Endodermal cell (in vitro differentiated cells): ENCODE data around the gene CFAP251. TPM values are rescaled to one million over a fixed set of nuclear protein-coding genes. Genes with fewer than 3 reads are reported as not detected.

Experiments
- DNase-seq: peaks from one replicate; pipeline ENCODE4 v3.0.0-alpha.2; 2017
- H3K27ac ChIP-seq: 2 replicates; pipeline ENCODE4 v1.5.1; 2013; ENCODE audit warnings: mild to moderate bottlenecking, low read depth, low read length, moderate library complexity
- H3K27me3 ChIP-seq: 2 replicates; pipeline ENCODE4 v1.6.1; 2013; ENCODE audit warnings: mild to moderate bottlenecking, low read length, moderate library complexity; ENCODE audit not compliant: insufficient read depth, control insufficient read depth, poor library complexity, severe bottlenecking
- H3K36me3 ChIP-seq: 2 replicates; pipeline ENCODE4 v1.7.0; 2013; ENCODE audit warnings: mild to moderate bottlenecking, low read length, moderate library complexity; ENCODE audit not compliant: control insufficient read depth, insufficient read depth
- H3K4me1 ChIP-seq: one replicate; pipeline ENCODE4 v1.7.0; 2013; ENCODE audit warnings: low read length; ENCODE audit not compliant: control insufficient read depth, insufficient read depth
- H3K4me3 ChIP-seq: 2 replicates; pipeline ENCODE4 v1.5.1; 2013; ENCODE audit warnings: mild to moderate bottlenecking, low read length, moderate library complexity
- H3K9ac ChIP-seq: 2 replicates; pipeline ENCODE4 v1.6.1; 2013; ENCODE audit warnings: mild to moderate bottlenecking, low read length, moderate library complexity; ENCODE audit not compliant: poor library complexity, severe bottlenecking; ENCODE audit errors: extremely low read depth
- H3K9me3 ChIP-seq: 2 replicates; pipeline ENCODE4 v1.6.1; 2013; ENCODE audit warnings: mild to moderate bottlenecking, low read length, moderate library complexity; ENCODE audit not compliant: control insufficient read depth
- H3K27ac Mint-ChIP-seq: 2 replicates; pipeline ENCODE4 v1.8.0; 2020; ENCODE audit warnings: mixed read lengths
- H3K27me3 Mint-ChIP-seq: 2 replicates; pipeline ENCODE4 v1.8.0; 2021; ENCODE audit warnings: mild to moderate bottlenecking, mixed read lengths; ENCODE audit not compliant: insufficient read depth
- H3K36me3 Mint-ChIP-seq: 2 replicates; pipeline ENCODE4 v1.8.0; 2020; ENCODE audit warnings: low read depth, mixed read lengths
- H3K4me1 Mint-ChIP-seq: 2 replicates; pipeline ENCODE4 v1.8.0; 2020; ENCODE audit warnings: mixed read lengths
- H3K4me3 Mint-ChIP-seq: 2 replicates; pipeline ENCODE4 v1.8.0; 2020; ENCODE audit warnings: mild to moderate bottlenecking, moderate library complexity, mixed read lengths
- H3K9me3 Mint-ChIP-seq: 2 replicates; pipeline ENCODE4 v1.8.0; 2020; ENCODE audit warnings: mild to moderate bottlenecking, mixed read lengths
- WGBS, 2 experiments: methylation state at CpG; one replicate each; pipeline versions ENCODE4 v1.1.5 to v1.1.7; 2013; ENCODE audit warnings: missing lambda C conversion rate in 2 of 2, mixed read lengths in 1 of 2; ENCODE audit not compliant: insufficient coverage in 1 of 2, insufficient read length in 1 of 2; 5-methylcytosine and 5-hydroxymethylcytosine counted together
- total RNA-seq, 2 donors: library from RNA; stranded (reverse); fragmentation: NEBNext Ultra II Directional in 1 of 2; extraction: Animal tissue kit (Norgen Biotek cat#: 25700) in 1 of 2; gene quantifications; 2 replicates in 1 of 2; 3 replicates in 1 of 2; pipeline ENCODE4 v1.2.1, GENCODE V29; 2021
- TF ChIP-seq, protein P1 (sequence below): fragments of 200-600 bp; sonication (generic); conservative IDR thresholded peaks from 2 replicates; pipeline ENCODE4 v1.5.0; 2021; ENCODE audit warnings: antibody characterized with exemption, mild to moderate bottlenecking

CFAP251 gene
- total RNA-seq, 2 donors from 2014 or later: 3.4 to 11.2 TPM

- H3K27me3 Mint-ChIP-seq: no peaks in the 10 kb centered on the region
- no peak for DNase-seq
- peaks cover 17% of the 10 kb centered on the region for H3K9me3 Mint-ChIP-seq
- no peak overlapping the region for H3K9ac ChIP-seq
- H3K27me3 ChIP-seq: no peaks in the 10 kb centered on the region
- no peak overlapping the region for H3K4me3 ChIP-seq
- H3K9me3 ChIP-seq: peaks cover 14% of the 10 kb centered on the region
- peaks cover 6% of the 10 kb centered on the region for H3K4me1 Mint-ChIP-seq
- no peak overlapping the region for H3K4me3 Mint-ChIP-seq
- H3K27ac ChIP-seq: no peak overlapping the region
- H3K36me3 ChIP-seq: no peaks in the 10 kb centered on the region
- no peak overlapping the region for H3K27ac Mint-ChIP-seq
- H3K36me3 Mint-ChIP-seq: peaks cover 9% of the 10 kb centered on the region
- TF ChIP-seq, protein P1, sequence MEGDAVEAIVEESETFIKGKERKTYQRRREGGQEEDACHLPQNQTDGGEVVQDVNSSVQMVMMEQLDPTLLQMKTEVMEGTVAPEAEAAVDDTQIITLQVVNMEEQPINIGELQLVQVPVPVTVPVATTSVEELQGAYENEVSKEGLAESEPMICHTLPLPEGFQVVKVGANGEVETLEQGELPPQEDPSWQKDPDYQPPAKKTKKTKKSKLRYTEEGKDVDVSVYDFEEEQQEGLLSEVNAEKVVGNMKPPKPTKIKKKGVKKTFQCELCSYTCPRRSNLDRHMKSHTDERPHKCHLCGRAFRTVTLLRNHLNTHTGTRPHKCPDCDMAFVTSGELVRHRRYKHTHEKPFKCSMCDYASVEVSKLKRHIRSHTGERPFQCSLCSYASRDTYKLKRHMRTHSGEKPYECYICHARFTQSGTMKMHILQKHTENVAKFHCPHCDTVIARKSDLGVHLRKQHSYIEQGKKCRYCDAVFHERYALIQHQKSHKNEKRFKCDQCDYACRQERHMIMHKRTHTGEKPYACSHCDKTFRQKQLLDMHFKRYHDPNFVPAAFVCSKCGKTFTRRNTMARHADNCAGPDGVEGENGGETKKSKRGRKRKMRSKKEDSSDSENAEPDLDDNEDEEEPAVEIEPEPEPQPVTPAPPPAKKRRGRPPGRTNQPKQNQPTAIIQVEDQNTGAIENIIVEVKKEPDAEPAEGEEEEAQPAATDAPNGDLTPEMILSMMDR: no peak
- 100% methylated on average over 1 of the region's 2 CpGs; no CpG with 5 or more reads in 1 of the 2 experiments for WGBS, 2 experiments
- H3K4me1 ChIP-seq: peaks cover 4% of the 10 kb centered on the region
Observed at GRCh38 chr12:121947981-121948380, 29.6 kb downstream of the CFAP251 start.

- peaks cover 9% of the 10 kb centered on the region for H3K36me3 Mint-ChIP-seq
- H3K36me3 ChIP-seq: no peaks in the 10 kb centered on the region
- DNase-seq: peak; percentile 28
- no peak overlapping the region for H3K27ac Mint-ChIP-seq
- TF ChIP-seq, protein P1: no peak
- peaks cover 25% of the 10 kb centered on the region for H3K9me3 ChIP-seq
- H3K27ac ChIP-seq: no peak overlapping the region
- H3K4me1 ChIP-seq: peaks cover 4% of the 10 kb centered on the region
- no peaks in the 10 kb centered on the region for H3K27me3 ChIP-seq
- no peak overlapping the region for H3K4me3 ChIP-seq
- no peak overlapping the region for H3K4me3 Mint-ChIP-seq
- peaks cover 20% of the 10 kb centered on the region for H3K9me3 Mint-ChIP-seq
- 93 to 96% methylated on average over 3 to 4 of the region's 4 CpGs for WGBS, 2 experiments
- H3K9ac ChIP-seq: peak overlapping the region; percentile 3
- no peaks in the 10 kb centered on the region for H3K27me3 Mint-ChIP-seq
- H3K4me1 Mint-ChIP-seq: peaks cover 6% of the 10 kb centered on the region
Observed at GRCh38 chr12:121949648-121950397, 31.4 kb downstream of the CFAP251 start.

- Histone ChIP-seq H3K9me3 (peaks cover 10% of the 10 kb centered on the region), H3K36me3 (no peaks in the 10 kb centered on the region), H3K27ac (no peak overlapping the region), H3K27me3 (no peaks in the 10 kb centered on the region), H3K9ac (no peak overlapping the region), H3K4me1 (no peaks in the 10 kb centered on the region), H3K4me3 (no peak overlapping the region)
- no peaks in the 10 kb centered on the region for H3K36me3 Mint-ChIP-seq
- H3K27me3 Mint-ChIP-seq: no peaks in the 10 kb centered on the region
- peaks cover 4% of the 10 kb centered on the region for H3K9me3 Mint-ChIP-seq
- no peak overlapping the region for H3K27ac Mint-ChIP-seq
- no peaks in the 10 kb centered on the region for H3K4me1 Mint-ChIP-seq
- TF ChIP-seq, protein P1: no peak
- 93 to 100% methylated on average over 2 to 4 of the region's 4 CpGs for WGBS, 2 experiments
- DNase-seq: no peak
- H3K4me3 Mint-ChIP-seq: no peak overlapping the region
Observed at GRCh38 chr12:121953117-121953692, 34.8 kb downstream of the CFAP251 start.
